DLD1 (cell line): ENCODE results near the gene TDRD1.

Experiments used
- in situ Hi-C: cut with HindIII; loops from 2 replicates; pipeline ENCODE4 v1.10.0; 2017; ENCODE audit warnings: low sequenced_read_pairs

TDRD1 gene

DNA sequence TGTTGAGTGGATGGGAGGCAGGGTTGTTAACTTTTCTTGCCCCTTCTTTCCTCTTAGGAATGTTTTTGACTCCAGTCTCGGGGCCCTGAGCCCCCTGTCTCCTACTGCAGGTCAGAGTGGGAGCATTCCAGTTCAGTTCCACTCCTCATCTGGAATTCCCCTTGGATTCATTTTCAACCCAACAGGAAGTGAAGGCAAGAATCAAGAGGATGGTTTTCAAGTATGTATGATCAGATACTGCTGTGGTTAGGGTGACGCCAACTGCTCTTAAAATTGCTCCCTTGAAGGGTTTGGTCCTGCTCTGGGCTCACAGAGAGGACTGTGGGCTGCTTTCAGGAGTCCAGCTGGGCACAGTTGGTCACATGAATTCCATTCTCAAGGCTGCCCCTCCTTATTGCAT is 81.9 kb downstream of the TDRD1 start:
- in situ Hi-C loops, result no loop called here

DNA sequence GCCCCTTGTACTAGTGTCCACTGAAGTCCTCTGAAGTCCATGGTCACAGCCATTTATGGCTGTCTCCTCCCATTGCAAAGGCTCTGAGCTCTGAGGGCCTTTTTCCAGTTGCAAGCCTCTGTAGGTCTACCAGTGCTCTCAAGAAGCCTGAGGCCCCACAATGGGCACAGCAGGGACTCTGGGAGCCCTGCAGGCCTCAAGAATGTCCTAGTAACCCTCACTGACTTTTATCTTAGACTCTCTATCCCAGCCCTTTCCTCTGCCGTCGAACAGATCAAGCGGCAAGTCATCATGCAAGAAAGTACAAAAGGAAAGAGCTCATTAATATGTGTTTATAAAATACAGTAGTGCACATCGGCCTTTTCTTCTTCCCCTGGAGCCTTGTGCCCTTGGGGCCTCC is 83.3 kb downstream of the TDRD1 start:
- in situ Hi-C loops, result no loop called here

DNA sequence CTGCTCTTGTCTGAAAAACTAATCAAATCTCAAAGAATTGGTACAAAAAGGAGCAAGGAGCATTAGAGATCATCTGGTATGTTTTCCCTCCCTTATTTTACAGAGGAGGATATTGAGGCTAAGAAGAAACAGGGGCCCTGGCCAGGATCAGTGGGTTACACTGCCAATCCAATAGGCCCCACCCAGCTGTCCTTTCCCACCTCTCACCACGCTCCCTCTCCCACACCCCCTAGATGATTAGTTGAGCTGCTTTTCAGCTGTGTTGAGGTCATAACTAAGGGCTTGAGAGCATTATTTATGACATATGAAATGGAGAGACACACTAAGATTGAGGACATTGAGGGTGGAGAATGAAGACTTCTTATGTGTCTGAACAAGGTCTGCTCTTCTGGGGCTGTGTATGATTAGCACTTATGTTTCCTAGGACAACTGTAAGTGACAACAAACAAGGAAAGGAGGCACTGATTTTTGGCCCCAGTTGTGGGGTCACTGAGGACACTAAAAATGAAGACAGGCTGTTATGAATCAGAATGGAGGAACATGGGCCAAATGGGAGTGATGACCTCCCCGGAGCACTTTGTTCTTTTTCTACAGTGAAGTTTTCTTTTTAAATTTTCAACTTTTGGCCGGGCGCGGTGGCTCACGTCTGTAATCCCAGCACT is 86.4 kb downstream of the TDRD1 start:
- in situ Hi-C loops, result no loop called here

DNA sequence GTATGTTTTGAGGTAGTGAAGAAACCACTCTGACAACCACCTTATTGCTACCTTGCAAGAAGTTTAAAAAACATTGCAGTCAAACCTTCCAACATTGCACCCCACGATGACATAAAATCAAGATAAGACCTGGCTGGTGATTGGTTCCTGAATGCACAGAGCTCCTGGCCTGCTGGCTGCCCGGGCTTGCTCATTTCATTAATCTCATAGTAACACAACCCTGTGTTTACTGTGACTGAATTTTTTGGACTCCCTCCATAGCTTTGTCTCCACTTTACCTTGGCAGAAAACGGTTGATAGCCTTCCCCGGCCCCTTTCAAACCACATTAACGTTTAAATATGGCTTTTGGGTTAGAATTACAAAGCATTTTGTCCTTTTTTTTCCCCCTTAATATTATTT is 87.4 kb downstream of the TDRD1 start:
- in situ Hi-C loops, result no loop called here

DNA sequence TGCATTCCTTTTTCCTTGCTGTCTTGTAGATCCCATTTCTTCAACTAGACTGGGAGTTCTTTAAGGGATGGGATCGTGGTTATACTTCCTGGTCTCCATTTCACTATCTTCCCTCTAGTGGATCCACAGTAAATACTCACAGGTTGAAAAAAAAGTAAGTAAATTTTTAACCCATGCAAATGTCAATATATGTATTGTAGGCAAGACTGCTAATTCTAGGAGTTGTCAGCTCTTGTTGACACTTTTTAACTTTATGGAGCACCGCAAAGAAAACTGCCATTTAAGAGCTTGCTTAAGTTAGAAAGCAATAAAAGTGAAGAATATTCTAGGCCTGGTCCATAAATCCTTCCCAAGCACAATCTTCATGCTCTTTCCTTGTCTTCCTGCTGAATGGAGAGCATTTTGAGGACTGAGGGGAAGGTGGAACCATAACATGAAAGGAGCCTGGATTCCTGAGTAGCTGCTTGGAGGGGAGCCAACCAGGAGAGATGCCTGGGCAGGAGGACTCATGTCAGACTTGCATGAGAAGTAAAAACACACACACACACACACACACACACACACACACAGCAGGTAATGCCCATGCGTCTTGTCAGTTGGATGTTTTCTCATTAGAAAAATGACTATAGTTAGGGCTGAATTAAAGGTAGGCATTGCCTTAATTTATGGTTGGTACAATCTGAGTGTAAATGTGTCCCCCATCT is 92.1 kb downstream of the TDRD1 start:
- in situ Hi-C loops, result no loop called here

GRCh38 chr10:114271779-114272167 is 92.6 kb downstream of the TDRD1 start:
- in situ Hi-C loops, result no loop called here

GRCh38 chr10:114272696-114273095 is 93.5 kb downstream of the TDRD1 start:
- in situ Hi-C loops, result no loop called here

- in situ Hi-C loops, result no loop called here
These were observed 94.8 kb downstream of the TDRD1 start for GRCh38 chr10:114273910-114274309.

GRCh38 chr10:114274616-114275453 is 95.7 kb downstream of the TDRD1 start:
- in situ Hi-C loops, result no loop called here

DNA sequence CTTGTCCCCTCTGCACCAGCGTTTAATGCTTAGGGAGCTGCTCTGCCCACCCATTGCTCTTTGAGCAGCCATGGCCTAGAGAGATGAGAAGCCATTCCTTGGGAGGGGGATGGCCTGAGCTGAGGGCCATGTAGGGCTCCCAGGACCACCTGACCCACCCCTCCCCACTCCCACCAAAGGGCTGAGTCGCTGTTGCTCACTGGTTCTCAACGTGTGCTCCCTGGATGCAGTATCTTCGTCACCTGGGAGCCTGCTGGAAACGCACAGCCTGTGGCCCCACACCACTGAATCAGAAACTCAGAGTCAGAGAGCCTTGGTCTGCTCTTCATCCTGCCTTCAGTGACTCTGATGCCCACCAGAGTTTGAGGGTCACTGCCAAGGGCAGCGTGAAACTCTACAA is 96.9 kb downstream of the TDRD1 start:
- in situ Hi-C loops, result no loop called here

DNA sequence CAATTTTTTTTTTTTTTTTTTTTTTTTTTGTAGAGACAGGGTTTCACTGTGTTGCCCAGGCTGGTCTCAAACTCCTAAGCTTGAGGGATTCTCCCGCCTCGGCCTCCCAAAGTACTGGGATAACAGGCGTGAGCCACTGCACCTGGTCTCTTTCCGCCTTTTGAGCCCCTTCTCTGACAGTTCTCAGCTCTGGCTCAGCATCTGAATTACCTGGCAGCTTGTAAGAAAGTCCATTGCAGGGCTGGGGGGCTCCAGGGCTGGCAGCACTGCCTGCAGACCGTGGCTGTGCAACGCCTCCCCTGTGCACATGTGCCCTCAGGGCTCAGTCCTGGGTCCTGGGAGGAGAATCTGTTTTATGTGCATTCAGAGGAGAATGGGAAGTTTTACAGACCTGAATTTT is 97.5 kb downstream of the TDRD1 start:
- in situ Hi-C loops, result no loop called here

GRCh38 chr10:114278140-114278883 is 99.2 kb downstream of the TDRD1 start:
- in situ Hi-C loops, result no loop called here

GRCh38 chr10:114278884-114279191 is 99.7 kb downstream of the TDRD1 start:
- in situ Hi-C loops, result no loop called here

GRCh38 chr10:114279289-114279688 is 100.1 kb downstream of the TDRD1 start:
- in situ Hi-C loops, result no loop called here

DNA sequence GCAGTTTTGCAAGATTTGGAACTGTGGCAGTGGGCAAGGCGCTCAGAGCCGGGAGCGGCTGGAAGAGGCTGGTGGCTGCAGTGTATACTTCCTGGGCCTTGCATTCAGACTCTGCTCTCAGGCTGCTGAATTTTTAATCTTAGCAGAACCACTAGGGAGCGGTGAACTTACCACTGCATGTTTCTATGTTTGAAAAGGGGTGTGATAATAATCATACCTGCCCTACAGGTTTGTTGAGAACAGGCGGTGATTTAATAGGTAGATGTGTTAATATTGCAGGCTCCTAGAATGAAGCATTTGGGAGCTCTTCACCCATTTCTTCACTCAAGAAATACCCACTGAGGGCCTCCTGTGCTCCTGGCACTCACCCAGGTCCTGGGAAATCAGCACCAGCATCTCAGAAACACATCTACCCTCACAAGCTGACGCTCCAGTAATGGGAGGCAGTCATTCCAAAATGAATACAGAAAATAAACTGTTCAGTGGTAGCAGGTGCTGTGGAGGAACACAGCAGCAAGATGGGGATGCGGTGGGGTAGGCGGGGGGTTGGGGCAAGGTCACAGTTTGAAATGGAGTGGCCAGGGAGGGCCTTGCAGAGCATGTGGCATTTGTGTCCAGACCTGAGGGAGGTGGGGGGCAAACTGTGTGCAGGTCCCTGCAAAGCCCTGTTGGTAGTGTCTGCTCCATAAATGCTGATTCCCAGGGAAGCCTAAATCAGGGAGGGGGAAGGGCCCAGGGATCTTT is 100.9 kb downstream of the TDRD1 start:
- in situ Hi-C loops, result no loop called here

DNA sequence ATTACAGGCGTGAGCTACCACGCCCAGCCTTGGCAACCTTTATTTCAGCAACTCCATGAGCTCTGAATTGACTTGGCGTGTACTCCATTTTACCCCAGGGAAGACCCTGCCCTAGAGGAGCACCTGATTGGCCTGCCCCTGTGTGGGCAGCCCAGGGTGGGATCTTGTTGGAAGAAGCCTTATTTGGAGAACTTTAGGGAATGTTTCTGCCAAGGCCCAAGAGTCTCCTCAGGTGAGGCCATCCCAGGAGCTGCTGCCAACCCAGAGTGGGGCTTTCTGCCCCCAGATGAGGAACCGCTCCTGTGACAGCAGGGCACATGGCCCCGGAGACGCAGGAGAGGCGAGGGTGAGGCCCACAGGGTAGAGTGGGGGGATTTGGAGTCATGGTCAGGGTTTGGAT is 101.9 kb downstream of the TDRD1 start:
- in situ Hi-C loops, result no loop called here

GRCh38 chr10:114281461-114281860 is 102.3 kb downstream of the TDRD1 start:
- in situ Hi-C loops, result no loop called here
